Stimulated activated CD8-positive, alpha-beta memory T cell treated with anti-CD3 and anti-CD28 coated beads, Interleukin-7, amount 100 ng/mL, for 1 hour (primary cell): ENCODE data around the gene MOB2.
"Not testable (repeated sequence)": the region's sequence is repeated elsewhere in the genome, so short reads cannot be mapped to it uniquely, and the experiment has no call there.

Experiments
- DNase-seq, 2 donors: peaks; one replicate each; pipeline ENCODE4 v3.0.0-alpha.2; 2020; ENCODE audit warnings: low read depth in 2 of 2

MOB2 gene

DNA sequence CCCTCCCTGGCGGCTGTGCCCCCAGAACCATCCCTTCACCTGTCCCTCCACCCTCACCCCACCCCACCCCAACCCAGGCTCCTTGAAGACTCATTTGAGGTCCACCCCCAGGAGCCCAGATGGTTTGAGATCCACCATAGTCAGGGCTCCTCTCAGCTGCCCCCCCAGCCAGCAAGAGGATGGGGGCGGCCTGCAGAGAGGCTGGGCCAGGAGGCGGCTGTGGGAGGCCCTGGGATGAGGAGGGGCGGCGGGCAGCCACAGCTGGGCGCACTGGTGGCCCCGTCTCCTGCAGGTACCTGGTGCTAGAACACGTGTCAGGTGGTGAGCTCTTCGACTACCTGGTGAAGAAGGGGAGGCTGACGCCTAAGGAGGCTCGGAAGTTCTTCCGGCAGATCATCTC is 46.1 kb downstream of the MOB2 start:
- no peak for DNase-seq

DNA sequence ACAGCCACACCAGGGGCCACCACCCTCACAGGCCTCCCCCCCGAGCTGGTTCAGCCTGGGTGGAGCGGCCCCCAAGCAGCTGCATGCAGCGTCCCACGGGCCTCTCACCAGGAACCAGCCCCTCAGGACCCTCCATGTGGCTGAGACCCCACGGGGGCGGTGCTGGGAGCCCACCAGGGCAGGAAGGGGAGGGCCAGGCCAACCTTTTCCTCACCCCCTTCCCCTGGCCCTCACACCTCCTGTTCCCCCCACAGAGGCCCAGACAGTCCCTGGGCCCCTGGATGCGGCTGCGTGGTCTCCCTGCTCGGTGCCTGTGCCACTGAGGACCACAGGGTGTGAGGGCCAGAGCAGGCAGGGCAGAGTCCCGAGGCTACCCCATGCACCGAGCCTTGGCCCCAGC is 46.5 kb downstream of the MOB2 start:
- no peak for DNase-seq

DNA sequence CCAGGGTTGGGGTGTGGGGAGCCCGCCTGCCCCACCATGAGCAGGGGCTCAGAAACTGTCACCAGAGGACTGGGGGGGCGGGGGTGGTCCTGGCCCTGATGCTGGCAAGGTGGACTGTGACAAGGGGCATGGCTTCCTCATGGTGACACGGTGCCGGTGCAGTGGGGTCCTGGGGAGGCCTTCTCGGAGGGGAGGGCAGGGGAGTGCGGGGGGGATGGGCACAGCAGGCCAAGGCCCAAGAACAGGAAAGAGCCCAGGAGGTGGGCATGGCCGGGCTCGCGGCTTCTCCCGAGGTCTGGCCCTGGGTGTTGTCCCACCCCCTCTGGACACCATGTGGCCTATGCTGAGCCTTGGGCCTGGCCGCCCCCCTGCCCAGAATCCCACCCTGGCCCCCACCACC is 47.2 kb downstream of the MOB2 start:
- no peak for DNase-seq

DNA sequence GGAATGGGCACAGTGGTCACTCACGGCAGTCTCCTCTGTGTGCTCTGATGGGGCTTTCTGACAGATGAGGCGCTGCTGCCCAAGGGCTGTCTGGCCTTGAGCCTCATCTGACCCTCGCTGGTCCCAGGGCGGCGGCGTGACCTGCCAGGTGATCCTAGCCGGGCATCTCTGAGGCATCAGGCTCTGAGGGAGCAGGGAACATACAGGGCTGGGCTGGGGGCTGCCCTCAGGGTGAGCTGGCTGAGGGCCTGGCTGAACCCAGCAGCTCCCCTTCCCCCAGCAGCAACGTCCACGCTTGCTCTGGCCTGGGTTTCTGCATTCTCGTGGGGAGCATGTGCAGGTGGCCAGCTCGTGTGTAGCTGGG is 47.6 kb downstream of the MOB2 start:
- DNase-seq: no peak

DNA sequence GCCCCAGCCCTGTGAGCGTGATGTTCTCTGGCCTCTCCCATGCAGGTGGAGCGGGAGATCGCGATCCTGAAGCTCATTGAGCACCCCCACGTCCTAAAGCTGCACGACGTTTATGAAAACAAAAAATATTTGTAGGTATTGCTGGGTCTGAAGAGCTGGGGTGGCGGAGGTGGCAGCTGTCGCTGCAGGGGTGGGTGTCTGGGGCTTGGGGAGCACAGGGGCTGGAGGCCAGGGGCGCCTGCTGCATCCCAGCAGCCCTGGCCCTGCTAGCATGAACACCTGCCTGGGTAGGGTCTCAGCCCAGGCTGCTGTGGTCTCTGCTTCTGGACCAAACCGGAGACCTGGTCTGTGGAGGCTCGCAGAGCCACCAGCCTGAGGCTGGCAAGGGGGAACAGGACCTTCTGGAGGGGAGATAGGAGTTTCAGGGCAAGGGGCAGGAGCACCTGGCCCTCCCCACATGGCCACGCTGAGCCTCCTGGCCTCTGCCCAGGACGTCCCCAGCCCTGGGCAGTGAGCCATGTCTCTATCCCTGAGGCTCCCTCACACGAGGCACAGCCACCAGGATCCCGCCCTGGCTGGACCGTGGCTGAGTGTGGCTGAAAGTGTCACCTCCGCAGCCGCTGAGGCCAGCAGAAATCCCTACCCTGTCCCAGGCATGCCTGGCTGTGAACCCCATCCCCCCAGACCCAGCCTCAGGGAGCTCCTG is 48.2 kb downstream of the MOB2 start:
- DNase-seq: no peak

DNA sequence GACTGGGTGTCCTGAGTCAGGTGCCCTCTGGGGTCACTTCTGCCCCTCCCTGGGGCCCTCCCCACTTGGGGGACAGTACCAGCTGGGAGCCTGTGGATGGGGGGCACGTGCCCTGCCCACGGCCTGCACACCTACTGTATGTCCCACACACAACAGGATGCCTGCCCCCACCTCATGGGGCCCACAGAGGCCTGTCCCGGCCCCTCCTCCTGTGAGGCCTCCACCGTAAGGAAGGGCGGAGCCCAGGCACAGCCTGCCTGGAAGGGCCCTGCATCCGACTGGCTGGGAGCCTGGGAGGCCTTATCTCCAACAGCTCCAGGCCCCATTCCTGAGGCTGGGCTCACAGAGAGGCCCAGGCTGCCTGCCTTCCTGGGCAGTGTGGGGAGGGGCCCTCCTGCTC is 49.1 kb downstream of the MOB2 start:
- DNase-seq: no peak

DNA sequence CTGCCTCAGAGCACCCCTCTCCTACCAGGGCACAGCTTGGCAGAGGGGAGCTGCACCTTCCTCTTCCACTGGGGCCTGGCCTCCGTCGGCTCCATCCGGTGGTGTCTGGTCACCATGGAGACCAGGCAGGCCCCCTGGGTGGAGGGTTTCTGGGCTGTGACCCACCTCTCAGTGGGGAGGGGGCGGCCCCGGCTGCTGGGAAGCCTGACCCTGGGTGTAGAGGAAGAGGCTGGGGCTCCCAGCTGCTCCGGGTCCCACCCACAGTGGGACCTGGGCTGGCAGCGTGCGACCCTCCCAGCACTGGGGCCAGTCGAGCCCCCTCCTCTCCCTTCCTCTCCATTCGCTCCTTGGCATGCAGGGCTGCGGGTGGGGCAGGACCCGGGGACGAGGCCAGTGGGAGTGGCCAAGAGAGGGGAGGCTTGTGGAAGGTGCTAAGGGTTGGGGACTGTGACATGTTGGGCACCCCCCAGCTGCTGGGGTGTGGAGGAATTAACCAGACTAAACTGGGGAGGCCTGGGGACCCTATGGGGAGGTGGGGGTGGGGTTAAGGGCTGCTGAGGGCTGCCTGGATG is 50.0 kb downstream of the MOB2 start:
- no peak for DNase-seq

DNA sequence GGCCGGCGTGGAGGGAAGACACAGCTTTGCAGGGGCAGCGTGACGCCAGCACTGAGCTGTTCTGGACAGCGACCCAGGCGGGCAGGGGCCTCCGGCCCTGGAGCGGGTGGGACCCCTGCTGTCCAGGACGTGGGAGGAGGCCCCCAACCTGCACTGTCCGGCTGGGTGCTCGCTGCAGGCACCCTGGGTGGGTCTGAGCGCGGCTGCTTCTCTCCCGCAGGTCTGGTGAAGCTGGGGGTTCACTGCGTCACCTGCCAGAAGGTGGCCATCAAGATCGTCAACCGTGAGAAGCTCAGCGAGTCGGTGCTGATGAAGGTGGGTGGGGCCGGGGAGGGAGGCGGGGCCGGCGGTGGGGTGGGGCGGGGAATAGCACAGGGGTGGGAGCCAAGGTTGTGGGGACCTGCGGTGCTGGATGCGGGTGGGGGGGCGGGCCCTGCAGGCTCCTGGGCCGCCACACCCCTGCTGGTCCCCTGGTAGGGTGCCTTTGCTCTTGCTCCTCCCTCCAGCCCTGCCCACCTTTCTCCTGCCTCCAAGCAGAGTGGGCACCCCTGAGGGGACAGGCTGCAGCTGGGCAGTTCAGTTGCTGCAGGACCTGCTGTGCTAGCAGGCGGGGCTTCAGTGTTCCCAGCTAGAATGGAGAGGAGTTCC is 50.6 kb downstream of the MOB2 start:
- DNase-seq: no peak

DNA sequence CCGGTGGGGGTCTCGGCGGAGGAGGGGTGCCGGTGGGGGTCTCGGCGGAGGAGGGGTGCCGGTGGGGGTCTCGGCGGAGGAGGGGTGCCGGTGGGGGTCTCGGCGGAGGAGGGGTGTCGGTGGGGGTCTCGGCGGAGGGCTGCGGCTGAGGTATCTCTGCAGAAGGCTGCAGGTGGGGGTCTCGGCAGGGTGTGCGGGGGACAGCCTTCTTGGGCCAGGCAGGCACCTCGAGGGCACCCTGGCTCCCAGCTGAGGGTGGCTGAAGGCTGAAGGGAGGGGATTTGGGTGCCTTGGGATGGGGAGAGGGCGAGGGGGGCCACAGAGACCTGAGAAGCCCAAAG is 51.1 kb downstream of the MOB2 start:
- DNase-seq: not testable (repeated sequence)

DNA sequence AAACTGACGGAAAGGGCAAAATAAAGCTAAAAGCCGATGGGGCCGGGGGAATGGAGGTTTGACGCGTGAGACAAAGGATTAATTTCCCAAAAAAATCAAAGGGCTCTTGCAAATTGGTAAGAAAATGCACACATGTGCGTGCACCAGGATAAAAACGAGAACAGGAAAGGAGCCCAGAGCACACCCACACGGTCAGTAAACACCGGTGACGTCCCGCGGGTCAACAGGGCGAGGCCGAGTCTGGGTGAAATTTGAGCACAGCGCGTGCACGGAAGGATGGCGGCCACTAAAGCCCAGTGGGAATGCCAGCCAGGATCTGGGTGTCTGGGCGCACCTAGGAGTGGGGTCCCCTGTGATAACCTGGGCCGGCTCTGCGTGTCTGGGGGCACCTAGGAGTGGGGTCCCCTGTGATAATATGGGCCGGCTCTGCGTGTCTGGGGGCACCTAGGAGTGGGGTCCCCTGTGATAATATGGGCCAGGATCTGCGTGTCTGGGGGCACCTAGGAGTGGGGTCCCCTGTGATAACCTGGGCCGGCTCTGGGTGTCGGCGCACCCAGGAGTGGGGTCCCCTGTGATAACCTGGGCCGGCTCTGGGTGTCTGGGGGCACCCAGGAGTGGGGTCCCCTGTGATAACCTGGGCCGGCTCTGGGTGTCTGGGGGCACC is 52.5 kb downstream of the MOB2 start:
- DNase-seq: no peak

DNA sequence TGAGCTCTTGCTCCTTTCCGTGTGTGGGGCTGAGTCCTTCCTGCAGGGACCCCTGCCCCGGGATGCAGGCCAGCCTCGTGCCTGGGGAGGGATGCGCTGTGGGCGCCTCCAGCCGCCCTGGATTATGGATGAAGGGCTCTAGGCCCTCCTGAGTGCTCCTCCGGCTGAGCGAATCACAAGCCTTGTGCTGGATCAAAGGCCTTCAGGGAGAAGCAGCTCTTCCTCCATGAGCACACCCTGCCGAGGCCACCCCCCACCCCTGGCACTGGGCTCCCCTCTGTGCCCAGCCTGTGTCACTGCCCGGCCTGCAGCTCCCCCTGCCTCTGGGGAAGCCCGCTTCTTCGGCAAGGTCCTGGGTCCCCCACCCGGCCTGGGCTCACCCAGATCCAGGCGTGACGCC is 53.0 kb downstream of the MOB2 start:
- no peak for DNase-seq

DNA sequence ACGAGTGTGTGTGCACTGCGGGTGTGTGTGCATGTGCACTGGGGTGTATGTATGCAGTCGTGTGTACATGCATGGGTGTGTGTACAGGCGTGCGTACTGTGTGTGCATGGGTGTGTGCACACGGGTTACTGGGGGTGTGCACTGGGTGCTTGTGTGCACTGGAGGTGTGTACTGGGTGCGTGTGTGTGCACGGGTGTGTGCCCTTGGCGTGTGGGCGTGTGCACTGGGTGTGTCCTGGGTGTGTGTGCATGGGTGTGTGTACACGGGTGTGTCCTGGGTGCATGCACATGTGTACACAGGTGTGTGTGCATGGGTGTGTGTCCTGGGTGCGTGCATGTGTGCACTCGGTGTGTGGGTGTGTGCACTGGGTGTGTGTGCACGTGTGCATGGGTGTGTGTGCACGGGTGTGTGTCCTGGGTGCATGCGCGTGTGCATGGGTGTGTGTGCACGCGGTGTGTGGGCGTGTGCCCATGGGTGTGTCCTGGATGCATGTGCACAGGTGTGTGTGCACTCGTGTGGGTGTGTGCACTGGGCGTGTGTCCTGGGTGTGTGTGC is 57.7 kb downstream of the MOB2 start:
- DNase-seq: no peak

DNA sequence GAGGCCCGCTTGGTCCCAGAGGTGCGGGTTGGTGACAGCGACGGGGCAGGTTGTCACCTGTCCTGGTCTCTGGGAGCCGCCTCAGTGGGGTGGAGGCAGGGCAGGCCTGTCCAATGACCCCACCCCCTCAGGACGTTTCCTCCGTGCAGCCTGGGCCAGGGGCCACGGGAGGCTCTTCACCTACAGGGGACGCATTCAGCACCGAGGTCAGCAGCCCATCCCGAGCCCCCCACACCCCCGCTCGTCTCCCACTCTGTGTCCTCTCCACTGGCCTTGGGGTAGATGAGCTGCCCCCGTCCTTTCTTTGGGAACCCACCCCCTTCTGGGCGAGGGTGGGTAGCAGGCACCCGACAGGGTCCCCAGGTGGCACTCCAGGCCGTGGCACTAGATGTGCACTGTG is 61.1 kb downstream of the MOB2 start:
- no peak for DNase-seq

DNA sequence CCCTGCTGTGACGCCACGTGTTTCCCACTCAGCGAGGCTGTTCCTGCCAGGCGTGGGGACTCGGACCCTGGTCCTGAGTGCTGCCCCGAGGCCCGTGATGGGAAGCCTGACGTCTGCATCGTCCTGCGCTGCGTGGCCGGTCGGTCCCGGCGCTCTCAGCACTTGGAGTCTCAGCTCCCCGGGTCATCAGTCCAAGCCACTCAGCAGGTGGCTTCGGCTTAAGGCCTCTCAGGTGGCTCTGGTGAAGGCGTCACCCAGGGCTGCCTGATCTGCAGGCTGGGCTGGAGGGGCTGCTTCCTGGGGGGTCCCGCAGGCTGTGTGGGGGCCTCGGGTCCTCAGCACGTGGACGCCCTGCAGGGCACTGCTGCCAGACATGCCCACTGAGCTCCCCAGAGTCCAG is 61.6 kb downstream of the MOB2 start:
- no peak for DNase-seq

DNA sequence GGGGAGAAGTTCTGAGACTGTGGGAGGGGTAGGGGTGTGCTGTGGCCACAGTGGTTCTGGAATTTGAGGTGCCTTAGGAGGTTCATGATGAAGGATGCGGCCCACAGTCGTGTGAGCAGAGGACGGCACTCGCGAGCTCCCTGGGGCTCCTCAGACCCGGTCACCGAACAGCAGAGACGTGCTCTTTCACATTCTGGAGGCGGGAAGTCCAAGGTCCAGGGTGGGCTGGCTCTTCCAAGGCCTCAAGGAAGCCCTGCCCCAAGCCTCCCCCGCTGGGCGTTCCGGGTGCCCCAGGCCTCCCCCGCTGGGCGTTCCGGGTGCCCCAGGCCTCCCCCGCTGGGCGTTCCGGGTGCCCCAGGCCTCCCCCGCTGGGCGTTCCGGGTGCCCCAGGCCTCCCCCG is 63.2 kb downstream of the MOB2 start:
- not testable (repeated sequence) for DNase-seq

DNA sequence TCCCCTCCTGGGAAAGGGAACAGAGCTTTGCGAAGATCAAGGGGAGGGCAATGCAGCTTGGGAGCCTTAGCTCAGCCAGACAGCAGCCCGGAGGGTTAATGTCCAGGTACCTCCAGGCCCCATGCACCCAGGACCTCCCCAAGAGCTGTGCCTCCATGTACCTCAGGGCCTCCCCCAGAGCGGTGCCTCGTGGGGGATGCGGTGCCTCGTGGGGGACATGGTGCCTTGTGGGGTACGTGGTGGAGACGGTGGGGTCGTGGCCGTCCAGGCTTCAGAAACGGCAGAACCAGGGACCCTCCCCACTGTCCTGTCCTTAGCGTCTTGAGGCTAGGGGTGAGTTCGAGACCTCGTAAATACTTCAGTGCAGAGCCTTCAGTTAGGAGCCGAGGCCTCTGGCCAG is 63.6 kb downstream of the MOB2 start:
- DNase-seq: no peak

DNA sequence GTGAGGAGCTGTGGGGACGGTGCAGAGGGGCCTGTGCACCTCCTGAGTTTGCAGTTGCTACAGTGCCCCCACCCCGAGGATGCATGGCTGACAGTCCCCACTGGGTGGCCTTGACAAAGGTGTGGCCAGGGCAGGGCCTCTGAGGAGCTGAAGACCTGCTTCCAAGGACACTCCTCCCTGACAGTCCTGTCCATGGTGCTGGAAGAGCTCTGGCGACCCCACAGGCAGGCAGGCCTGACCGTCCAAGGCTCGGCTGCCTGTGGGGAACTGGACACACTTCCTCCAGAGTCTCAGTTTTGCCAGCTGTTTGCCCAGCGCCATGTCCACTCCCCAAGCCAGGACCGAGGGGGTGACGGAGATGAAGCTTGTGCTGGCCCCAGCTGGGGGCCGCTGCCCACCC is 64.1 kb downstream of the MOB2 start:
- no peak for DNase-seq

DNA sequence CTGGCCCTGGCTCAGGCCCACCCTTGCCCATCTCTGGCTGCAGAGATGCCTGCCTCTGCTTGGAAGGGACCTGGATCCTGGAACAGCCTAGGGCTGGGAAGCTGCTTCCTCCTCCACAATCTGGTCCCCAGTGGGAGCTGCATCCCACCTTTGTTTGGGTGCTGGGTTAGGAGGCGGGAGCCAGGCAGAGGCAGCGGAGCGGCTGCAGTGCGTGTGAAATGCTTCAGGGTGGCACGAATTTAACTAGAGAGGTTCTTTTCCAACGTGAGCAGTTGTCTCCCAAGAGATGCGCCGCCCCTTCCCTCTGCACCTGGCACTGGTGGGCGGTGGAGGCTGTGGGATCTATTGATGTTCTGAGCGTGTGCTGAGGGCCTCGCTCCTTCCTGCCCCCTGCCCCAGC is 65.3 kb downstream of the MOB2 start:
- DNase-seq: no peak

DNA sequence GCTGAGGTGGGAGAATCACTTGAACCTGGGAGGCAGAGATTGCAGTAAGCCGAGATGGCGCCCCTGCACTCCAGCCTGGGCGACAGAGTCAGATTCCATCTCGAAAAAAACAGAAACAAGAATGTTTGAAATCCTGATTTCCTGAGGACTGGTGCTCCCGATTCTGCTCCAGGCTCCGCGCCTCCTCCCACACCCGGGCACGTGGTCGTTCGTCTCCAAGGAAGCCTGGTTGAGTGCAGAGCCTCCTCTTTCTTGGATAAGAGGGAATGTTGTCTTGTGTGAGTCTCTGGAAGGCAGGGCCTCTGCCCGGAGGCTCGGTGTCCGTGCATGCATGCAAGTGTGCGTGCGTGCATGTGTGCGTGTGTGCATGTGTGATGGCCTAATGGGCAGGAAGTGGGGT is 66.8 kb downstream of the MOB2 start:
- DNase-seq: no peak
